WTC11 (cell line): Measurements from ENCODE around the gene SETD9.

Experiments
- CTCF ChIP-seq: fragments of 200-600 bp; IDR thresholded peaks from 2 replicates; pipeline ENCODE4 v1.8.0; 2022; ENCODE audit warnings: antibody characterized with exemption
- MAX ChIP-seq: sonication (generic); formaldehyde crosslinking; IDR thresholded peaks from 2 replicates; pipeline ENCODE4 v1.8.0; 2022; ENCODE audit warnings: mild to moderate bottlenecking, missing genetic modification reagents
- NFYB ChIP-seq: sonication (generic); formaldehyde crosslinking; conservative IDR thresholded peaks from 2 replicates; pipeline ENCODE4 v1.8.0; 2022; ENCODE audit warnings: low read depth, missing genetic modification reagents
- NR1H2 ChIP-seq: sonication (generic); formaldehyde crosslinking; IDR thresholded peaks from 2 replicates; pipeline ENCODE4 v1.9.0; 2021; ENCODE audit warnings: mild to moderate bottlenecking, moderate library complexity, missing genetic modification reagents
- PRDM15 ChIP-seq: sonication (generic); formaldehyde crosslinking; IDR thresholded peaks from 2 replicates; pipeline ENCODE4 v1.8.0; 2022; ENCODE audit warnings: missing genetic modification reagents
- ZNF121 ChIP-seq: sonication (generic); formaldehyde crosslinking; IDR thresholded peaks from 2 replicates; pipeline ENCODE4 v1.8.0; 2023; ENCODE audit warnings: missing genetic modification reagents
- ZNF281 ChIP-seq: sonication (generic); formaldehyde crosslinking; IDR thresholded peaks from 2 replicates; pipeline ENCODE4 v1.8.0; 2023; ENCODE audit warnings: mild to moderate bottlenecking, missing genetic modification reagents
- ZNF423 ChIP-seq: fragments of 250-450 bp; sonication (Bioruptor Pico); IDR thresholded peaks from 2 replicates; pipeline ENCODE4 v2.1.2; 2022; ENCODE audit warnings: mild to moderate bottlenecking, moderate library complexity

- TF ChIP-seq CTCF = no peak
- TF ChIP-seq ZNF121 (CRISPR knock-in tag) = no peak
- TF ChIP-seq PRDM15 (CRISPR knock-in tag) = no peak
- no peak for TF ChIP-seq NFYB (CRISPR knock-in tag)
- TF ChIP-seq ZNF281 = no peak
- TF ChIP-seq ZNF423 (CRISPR knock-in tag) = no peak
- no peak for TF ChIP-seq MAX (CRISPR knock-in tag)
- TF ChIP-seq NR1H2 = no peak
Observed at GRCh38 chr5:56963246-56963645, 53.9 kb downstream of the SETD9 start.
